Neural crest cell (in vitro differentiated cells): Measurements from ENCODE around the gene NDUFS3. TPM values are rescaled to one million over a fixed set of nuclear protein-coding genes. Genes with fewer than 3 reads are reported as not detected.

Experiments
- DNase-seq: peaks from one replicate; pipeline ENCODE4 v3.0.0; 2021; ENCODE audit warnings: low read depth, mixed read lengths, low spot score
- H3K27ac Mint-ChIP-seq: one replicate; pipeline ENCODE4 v1.8.0; 2021; ENCODE audit warnings: mild to moderate bottlenecking, mixed read lengths; ENCODE audit not compliant: unreplicated experiment
- H3K27me3 Mint-ChIP-seq: 2 replicates; pipeline ENCODE4 v1.8.0; 2021; ENCODE audit warnings: low read depth, mild to moderate bottlenecking, mixed read lengths
- H3K36me3 Mint-ChIP-seq: 2 replicates; pipeline ENCODE4 v1.8.0; 2021; ENCODE audit warnings: low read depth, mild to moderate bottlenecking, mixed read lengths
- H3K4me1 Mint-ChIP-seq: 2 replicates; pipeline ENCODE4 v1.8.0; 2021; ENCODE audit warnings: mixed read lengths
- H3K4me3 Mint-ChIP-seq: one replicate; pipeline ENCODE4 v1.8.0; 2021; ENCODE audit warnings: mild to moderate bottlenecking, mixed read lengths
- H3K9me3 Mint-ChIP-seq: 2 replicates; pipeline ENCODE4 v1.8.0; 2021; ENCODE audit warnings: mixed read lengths
- total RNA-seq: library from RNA; stranded (reverse); gene quantifications from 2 replicates; pipeline ENCODE4 v1.2.1, GENCODE V29; 2021
- TF ChIP-seq, protein P1 (sequence below): fragments of 200-600 bp; sonication (generic); conservative IDR thresholded peaks from 2 replicates; pipeline ENCODE4 v1.5.0; 2021; ENCODE audit warnings: antibody characterized with exemption, mild to moderate bottlenecking

Gene NDUFS3
- total RNA-seq, 1 donor from 2014 or later, result 172 TPM

- H3K27me3 Mint-ChIP-seq, result no peaks in the 10 kb centered on the region
- no peak overlapping the region for H3K27ac Mint-ChIP-seq
- H3K4me3 Mint-ChIP-seq, result peak overlapping the region; percentile 78
- peaks cover 13% of the 10 kb centered on the region for H3K36me3 Mint-ChIP-seq
- DNase-seq, result no peak
- TF ChIP-seq, protein P1, sequence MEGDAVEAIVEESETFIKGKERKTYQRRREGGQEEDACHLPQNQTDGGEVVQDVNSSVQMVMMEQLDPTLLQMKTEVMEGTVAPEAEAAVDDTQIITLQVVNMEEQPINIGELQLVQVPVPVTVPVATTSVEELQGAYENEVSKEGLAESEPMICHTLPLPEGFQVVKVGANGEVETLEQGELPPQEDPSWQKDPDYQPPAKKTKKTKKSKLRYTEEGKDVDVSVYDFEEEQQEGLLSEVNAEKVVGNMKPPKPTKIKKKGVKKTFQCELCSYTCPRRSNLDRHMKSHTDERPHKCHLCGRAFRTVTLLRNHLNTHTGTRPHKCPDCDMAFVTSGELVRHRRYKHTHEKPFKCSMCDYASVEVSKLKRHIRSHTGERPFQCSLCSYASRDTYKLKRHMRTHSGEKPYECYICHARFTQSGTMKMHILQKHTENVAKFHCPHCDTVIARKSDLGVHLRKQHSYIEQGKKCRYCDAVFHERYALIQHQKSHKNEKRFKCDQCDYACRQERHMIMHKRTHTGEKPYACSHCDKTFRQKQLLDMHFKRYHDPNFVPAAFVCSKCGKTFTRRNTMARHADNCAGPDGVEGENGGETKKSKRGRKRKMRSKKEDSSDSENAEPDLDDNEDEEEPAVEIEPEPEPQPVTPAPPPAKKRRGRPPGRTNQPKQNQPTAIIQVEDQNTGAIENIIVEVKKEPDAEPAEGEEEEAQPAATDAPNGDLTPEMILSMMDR, result no peak
- no peaks in the 10 kb centered on the region for H3K9me3 Mint-ChIP-seq
- peaks cover 21% of the 10 kb centered on the region for H3K4me1 Mint-ChIP-seq
Measured at GRCh38 chr11:47583844-47584243, 5.0 kb downstream of the NDUFS3 start.

DNA sequence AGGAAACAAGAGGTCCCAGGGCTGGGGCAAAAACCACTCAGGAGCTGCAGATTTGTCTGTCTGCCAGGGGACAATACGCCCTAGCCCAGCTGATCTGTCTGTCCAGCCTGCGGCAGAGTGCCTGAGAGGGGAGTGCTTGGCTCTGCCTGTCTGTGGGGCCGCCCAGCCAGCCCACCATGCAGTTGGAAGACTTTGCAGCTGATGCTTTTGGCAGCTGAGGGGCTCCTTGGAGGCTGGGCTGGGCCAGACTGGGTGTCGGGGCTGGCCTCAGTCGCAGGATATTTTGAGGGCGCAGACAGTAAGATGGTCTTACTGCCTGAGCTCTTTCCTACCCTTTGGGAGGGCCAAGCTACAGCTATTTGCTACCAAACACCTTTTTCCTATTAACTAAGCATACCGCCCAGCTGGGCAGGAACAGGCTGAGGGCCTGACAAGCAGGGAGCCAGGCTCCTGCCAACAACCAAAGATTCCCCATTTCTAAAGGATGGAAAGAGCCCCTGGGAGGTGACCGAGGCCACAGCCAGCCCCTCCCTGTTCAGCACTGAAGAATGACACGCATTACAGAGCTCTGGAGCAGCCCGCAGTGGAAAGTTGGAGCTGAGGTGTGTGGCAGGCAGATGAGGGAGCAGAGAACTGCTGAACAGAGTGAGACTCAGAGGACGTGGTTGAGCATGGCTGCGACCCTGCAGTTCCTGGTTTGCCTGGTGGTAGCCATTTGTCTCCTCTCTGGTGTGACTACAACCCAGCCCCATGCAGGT lies 7.4 kb downstream of the NDUFS3 start, which contains the start of gene FAM180B:
Gene FAM180B (plus strand): TSS at position 581 of the 758 bp plus-strand sequence. CDS start 91 bp downstream, at position 672.
- peak within 1 kb of the TSS; percentile 84 for H3K27ac Mint-ChIP-seq
- DNase-seq, result no peak
- TF ChIP-seq, protein P1, result no peak
- H3K4me1 Mint-ChIP-seq, result peaks cover 14% of the 10 kb centered on the region
- H3K27me3 Mint-ChIP-seq, result no peaks in the 10 kb centered on the region
- no peaks in the 10 kb centered on the region for H3K9me3 Mint-ChIP-seq
- H3K4me3 Mint-ChIP-seq, result peak within 1 kb of the TSS; percentile 62
- peaks cover 10% of the 10 kb centered on the region for H3K36me3 Mint-ChIP-seq

DNA sequence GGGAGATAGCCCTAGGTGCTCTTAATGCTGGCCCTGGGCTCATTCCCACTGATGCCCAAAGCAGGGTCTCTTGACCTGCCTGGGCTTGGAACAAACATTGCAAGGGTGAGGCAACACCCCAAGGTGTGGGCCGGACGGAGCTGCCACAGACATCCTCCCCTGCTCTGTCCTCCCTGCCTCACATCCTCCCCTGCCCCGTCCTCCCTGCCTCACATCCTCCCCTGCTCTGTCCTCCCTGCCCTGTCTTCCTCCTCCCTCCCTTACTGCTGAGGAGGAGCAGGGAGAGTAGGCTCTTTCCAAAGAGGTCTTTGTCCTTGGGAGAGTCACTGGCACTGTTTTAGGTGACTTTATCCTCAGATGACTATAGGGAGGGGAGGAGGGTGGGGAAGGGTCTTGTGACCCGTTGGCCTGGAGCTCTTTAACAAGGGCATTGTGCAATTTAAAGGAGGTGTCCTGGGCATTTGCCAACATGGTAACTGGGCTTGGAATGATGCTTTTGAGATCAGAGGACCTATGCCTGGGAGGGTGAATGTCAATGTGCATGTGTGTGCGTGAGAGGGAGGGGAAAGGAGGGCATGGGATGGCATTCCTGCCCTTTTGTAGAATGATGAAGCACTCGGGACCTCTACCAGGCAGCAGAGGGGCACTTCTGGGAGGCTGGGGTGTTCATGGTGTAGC lies 8.3 kb downstream of the NDUFS3 start:
- no peak for DNase-seq
- peaks cover 10% of the 10 kb centered on the region for H3K36me3 Mint-ChIP-seq
- H3K27ac Mint-ChIP-seq, result peak overlapping the region; percentile 84
- no peaks in the 10 kb centered on the region for H3K9me3 Mint-ChIP-seq
- peak overlapping the region; percentile 62 for H3K4me3 Mint-ChIP-seq
- H3K27me3 Mint-ChIP-seq, result no peaks in the 10 kb centered on the region
- peaks cover 23% of the 10 kb centered on the region for H3K4me1 Mint-ChIP-seq
- TF ChIP-seq, protein P1, result no peak

GRCh38 chr11:47587723-47588326 lies 9.0 kb downstream of the NDUFS3 start:
- DNase-seq, result no peak
- Mint-ChIP-seq H3K4me1 (peaks cover 29% of the 10 kb centered on the region), H3K9me3 (no peaks in the 10 kb centered on the region), H3K36me3 (peaks cover 10% of the 10 kb centered on the region), H3K27ac (peak overlapping the region; percentile 71), H3K27me3 (no peaks in the 10 kb centered on the region), H3K4me3 (peak overlapping the region; percentile 23)
- TF ChIP-seq, protein P1, result no peak

- Mint-ChIP-seq H3K27me3 (peaks cover 10% of the 10 kb centered on the region), H3K4me3 (no peak overlapping the region), H3K9me3 (no peaks in the 10 kb centered on the region), H3K36me3 (peaks cover 4% of the 10 kb centered on the region), H3K27ac (peak overlapping the region; percentile 62), H3K4me1 (peaks cover 40% of the 10 kb centered on the region)
- DNase-seq, result no peak
- TF ChIP-seq, protein P1, result no peak
Measured at GRCh38 chr11:47589118-47589517, 10.2 kb downstream of the NDUFS3 start.
